Fibroblast of skin of right biceps (primary cell): ENCODE measurements around the gene TMPRSS3.

Source experiments
- DNase-seq: peaks from one replicate; pipeline ENCODE4 v3.0.0-alpha.2; 2013

The TMPRSS3 gene

DNA sequence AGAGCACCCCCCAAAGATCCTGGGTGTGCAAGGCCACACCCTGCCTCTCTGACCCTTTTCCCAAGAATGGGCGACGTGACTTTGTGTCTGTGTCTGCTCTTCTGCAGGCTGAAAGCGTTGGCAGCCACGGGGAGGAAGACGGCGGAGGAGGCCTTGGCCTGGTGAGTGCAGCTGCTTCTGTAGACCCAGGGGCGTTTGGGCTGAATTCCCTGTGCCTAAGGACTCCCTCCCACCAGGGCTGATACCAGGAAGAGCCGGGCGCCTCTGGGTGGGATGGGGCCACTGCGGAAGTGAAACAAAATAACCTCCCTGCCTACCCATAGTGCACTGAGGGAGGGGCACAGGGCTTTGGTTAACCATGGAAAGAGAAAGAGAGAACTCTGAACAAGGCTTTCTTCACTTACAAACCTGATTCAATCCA is 10.4 kb upstream of the TMPRSS3 start:
- DNase-seq, result no peak

DNA sequence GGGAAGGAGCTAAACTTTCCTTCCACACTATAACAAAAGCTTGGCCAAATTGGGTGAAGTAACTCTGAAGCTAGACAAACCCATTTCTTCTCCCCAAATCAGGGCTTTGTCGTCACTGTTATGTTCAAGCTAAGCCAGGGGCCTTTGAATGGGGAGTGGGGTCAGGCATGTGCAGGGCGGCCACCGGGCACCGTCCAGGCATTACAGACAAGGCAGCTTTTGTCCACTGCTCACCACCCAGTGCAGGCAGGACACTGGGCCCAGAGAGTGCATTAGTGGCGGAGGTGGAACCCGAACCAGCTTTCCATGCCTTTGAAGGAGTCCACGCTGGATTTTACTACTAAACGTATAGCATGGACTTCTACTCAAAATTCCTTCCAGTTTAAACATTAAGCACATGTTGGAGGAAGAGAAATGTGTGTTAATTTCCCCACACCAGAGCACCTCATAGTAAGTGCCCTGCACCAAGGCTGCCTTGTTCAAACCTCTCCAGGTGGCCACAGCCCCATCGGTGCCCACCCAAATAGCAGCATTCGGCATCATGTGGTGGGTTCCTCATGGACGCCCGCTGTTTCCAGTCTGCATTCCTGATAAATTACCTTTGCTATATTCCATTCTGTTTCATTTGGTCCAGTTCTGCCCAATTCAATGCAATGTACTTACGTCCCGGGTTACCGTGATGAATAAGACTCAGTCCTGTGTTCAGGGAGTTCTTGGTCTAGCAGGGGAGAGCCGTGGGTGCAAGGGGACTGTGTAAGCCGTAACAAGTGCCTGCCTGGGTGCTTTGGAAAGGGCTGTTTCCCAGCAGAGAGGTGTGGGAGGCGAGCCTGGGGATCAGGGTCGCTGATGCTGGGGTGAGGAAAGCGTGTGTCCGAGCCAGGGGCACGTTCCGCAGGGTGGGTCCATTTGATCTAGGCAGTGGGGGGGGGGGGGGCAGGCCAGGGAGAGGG is 9.5 kb upstream of the TMPRSS3 start:
- no peak for DNase-seq

DNA sequence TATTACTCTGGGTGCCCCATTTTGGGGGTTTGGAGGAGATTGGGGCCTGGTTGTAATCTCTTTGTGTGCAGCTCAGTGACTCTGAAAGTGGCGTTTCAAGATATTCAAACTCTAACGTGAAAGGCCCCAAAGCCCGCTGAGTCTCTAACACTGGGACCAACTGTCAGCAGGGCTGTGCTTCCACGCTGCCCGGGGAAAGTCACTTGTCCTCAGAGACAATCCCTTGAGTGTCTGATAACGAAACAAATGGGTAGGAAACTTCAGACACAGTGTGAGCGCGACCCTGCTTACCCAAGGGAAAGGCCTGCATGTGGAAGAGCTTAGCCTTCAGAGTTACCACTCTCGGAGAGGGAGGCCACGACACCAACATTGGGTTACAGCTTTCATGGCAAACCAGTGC is 8.7 kb upstream of the TMPRSS3 start:
- DNase-seq, result no peak

DNA sequence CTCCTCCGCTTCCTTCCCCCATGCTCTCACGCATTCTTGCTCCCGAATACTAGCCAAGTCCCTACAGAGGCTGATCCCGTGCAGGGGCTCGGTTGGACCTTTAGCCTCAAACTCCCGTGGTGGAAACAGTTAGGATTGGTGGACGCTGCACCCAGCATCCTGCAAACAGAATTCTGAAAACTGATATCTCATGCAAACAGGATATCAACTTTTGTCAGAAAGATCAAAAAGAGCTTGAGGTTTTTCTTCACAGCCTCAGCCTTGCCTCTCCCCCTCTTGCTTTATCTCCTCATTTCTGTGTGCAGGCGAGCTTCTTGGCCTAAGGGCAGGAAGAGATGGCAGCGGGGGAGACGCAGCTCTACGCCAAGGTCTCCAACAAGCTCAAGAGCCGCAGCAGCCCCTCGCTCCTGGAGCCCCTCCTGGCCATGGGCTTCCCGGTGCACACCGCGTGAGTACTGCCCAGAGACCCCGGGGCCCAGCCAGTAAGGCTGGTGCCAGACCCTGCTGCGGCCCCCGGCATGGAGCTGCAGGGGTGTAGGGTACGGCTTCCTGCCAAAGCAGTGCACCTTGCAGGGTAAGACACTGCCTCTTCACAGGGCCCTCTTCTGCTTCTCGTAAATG is 7.9 kb upstream of the TMPRSS3 start, which contains the start of gene UBASH3A:
Gene UBASH3A, plus strand, starts transcription at position 292 of the 621 bp plus-strand sequence. Its CDS starts 44 bp downstream, at position 336.
- DNase-seq, result no peak

DNA sequence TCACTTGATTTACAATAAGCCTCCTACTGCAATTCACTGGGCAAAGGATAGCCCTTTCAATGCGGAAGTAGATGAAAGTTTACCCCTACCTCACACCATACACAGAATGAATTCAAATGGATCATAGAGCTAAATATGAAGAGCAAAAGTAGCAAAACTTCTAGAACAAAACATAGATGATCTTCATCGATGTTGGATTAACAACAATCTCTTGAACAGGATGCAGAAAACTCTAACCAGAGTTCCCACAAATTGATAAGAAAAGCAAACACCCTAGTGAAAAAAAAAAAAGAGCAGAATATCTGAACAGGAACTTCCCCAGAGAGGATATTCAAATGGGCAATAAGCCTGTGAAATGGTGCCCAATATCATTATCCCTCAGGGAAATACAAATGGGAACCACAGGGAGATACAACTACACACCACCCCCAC is 6.0 kb upstream of the TMPRSS3 start:
- DNase-seq, result no peak

DNA sequence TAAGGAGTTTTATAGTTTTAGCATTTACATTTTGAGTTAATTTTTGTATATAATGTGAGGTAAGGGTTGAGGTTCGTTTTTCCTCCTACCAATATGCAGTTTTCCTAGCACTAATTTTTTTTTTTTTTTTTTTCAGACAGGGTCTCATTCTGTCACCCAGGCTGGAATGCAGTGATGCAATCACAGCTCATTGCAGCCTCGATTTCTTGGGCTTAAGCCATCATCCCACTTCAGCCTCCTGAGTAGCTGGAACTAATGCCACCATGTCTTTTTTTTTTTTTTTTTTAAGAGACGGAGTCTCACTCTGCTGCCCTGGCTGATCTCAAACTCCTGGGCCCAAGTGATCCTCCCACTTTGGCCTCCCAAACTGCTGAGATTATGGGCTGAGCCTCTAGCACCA is 5.3 kb upstream of the TMPRSS3 start:
- DNase-seq, result peak; percentile 17

DNA sequence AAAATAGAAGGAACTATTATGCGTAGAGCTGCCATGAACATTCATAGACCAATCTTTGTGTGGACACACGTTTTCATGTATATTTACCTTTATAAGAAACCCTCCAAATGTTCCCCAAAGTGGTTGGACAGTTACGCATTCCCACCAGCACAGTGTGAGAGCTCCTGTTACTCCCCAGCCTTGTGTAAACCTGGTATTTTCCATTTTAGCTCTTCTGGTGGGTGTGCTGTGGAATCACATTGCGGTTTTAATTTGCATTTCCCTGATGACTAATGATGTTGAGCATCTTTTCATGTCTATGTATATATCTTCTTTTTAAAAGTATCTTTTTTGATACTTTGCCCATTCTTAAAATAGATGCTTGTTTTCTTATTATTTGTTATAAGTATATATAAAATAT is 4.7 kb upstream of the TMPRSS3 start:
- DNase-seq, result peak; percentile 22

DNA sequence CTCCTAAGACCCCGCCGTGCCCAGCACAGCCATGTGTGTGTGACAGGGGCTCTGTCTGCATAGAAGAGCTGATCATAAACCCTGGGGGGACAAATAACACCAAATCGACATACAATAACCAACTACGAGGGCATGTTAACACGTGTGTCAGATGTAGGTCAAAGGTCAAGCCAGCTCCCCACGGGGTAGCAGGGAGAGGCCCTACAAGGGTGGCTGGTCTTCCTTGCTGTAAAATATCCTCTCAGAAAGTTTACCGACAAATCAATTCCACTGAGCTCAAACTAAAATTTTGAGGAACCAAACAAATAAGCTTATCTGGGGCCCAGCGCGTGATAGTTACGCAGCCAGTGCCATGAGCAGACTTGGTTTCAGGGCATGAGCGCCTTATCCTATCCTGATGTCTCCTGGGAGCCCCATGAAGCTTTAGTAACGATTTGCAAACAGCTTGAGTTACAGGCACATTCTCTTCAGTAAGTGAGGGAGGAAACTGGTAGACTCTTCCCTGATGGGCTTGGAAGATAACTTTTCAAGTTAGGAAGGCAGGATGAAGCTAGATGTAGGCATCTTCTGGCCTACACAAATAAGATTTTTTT is 2.7 kb upstream of the TMPRSS3 start:
- no peak for DNase-seq

DNA sequence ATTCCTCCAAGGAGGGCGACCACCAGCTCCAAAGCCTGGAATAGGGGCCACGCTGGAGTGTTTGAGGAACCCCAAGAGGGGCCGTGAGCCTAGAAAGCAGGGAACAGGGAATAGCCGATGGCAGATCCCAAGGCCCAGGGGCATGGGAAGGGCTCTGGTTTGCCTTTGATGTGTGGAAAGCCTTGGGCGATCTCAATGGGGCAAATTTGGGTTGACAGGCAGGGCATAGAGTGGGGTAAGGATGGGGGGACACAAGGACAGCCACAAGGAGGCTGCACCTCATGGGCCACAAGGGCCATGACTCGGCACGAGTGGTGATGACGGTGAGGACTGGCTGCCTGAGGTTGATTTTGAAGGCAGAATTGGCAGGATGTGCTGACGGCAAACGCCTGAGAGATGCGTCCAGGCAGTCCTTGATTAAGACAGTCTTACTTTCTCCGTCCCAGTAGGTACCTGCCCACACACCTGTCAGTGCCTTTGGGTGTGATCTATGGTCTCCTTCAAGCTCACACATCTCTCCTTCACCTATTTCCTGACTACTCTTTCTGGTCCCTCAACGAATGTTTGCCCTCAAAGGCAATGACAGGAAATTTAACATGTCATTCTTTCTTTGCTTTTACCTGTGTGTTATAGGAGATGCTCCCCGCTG is 2.0 kb upstream of the TMPRSS3 start:
- no peak for DNase-seq

DNA sequence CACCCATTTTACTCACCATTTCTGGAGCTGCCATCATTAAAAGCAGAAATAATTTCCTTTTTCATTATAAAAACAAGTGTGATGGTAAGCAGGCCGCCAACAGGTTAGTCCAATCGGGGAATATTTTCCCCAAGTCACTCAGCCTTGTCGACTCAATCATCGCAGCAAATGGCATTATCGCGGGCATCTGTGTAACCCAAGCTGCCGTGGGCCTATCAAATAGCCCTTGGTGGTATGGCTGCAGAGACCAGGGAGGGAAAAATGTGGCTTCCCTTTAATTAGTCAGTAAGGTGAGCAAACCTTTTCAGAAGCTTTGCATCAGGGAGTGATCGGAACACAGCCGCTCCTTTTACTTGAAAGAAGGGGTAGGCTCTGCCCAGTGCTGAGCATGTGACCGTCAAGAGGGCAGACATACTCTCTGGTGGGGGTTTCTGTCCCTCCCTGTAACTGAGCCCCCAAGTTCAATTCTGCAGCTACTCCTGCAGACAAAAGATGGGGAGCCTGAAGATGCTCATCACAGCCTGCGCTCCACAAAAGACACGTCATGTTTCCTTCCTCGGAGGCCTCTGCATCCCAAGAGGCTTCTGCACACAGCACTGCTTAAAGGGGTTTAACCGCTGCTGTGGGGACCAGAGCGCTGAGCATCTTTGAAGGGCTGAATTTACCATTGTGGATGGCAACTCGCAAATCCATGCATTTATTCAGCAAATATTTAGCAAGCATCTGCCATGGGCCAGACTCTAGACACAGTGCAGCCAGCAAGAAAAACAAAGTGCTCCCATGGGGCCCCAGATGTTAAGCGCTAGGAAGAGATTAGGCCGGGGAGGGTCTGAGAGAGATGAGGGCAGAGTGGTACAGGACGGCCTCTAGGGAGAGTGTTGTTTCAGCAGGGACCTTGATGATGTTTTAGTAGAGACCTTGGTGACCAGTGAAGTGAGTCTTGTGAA is 1.2 kb upstream of the TMPRSS3 start:
- no peak for DNase-seq

DNA sequence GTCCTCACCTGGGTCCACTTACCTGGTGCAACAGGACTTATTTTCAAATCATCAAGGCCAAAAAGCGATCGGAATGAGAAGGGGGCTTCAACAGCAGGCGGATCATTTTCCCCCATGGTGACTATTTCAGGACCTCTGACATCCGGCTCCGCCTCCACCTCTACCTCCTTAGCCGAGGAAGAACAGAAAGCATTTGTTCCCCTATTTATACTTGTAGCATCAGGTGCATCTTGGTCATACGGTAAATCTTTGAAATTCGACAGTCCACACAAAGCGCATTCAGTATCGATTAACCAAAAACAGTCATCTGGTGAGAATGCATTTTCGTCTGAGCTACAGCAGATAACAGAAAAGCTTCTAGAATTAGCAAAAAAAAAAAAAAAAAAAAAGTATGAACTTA is 550 bp downstream of the TMPRSS3 start:
- no peak for DNase-seq

DNA sequence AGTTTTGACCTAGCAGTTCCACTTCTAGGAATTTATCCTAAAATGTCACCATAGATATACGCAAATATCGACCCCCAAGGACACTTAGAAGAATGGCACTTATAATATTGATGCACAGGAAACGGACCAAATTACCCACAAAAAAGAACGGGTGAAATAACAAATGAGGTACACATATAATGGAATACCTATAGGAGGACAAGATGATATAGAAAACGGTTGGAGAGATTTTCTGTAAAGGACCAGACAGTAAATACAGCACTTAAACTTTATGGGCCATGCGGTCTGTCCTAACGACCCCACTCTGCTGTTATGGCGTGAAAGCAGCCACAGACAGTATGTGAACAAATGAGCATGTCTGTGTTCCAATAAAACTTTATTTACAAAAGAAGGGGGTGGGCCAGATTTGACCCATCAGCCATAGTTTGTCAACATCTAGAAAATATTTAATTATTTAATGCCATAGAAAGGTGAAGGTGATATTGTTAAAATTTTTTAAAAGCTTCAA is 2.4 kb downstream of the TMPRSS3 start:
- no peak for DNase-seq

DNA sequence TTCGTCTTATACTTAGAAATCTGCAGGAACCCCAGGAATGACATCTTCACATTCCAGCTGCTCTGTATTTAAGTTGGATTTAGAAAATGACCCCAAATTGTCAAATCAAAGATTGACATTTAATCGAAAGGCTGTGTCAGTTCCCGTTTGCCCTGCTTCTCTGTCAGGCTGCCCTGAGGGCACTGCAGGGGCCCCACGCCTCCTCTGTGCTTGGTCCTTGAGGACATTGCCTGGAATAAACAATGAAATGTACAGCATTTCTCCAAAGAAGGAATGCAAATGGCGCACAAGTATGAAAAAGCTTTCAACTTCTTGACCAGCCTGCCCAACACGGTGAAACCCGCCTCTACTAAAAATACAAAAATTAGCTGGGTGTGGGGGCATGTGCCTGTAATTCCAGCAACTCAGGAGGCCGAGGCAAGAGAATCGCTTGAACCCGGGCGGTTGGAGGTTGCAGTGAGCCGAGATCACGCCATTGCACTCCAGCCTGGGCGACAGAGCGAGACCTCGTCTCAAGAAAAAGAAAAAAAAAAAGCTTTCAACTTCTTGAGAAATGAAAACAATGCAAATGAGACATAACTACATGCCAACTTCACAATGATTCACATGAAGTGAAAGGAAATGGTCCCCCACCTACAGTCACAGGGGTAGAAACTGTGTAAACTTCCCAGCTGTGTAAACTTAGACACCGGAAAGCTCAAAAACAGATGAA is 3.0 kb downstream of the TMPRSS3 start:
- DNase-seq, result no peak

DNA sequence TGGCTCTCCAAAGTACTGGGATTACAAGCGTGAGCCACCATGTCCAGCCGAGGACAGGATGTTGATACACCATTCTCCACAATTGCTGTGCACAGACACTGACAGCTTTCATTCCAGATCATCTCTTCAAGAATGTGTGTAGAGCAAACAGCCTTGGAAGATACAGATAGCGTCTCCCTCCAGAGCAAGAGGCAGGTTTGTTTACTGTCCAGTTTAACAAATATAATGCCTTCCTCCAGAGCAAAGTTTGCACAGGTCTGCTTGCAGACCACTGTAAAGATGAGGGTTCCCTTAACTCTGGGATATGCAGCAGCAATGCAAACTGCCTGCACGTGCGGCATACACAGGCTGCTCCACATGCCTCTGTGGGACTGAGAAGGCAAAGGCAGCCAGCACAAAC is 4.6 kb downstream of the TMPRSS3 start:
- DNase-seq, result no peak

DNA sequence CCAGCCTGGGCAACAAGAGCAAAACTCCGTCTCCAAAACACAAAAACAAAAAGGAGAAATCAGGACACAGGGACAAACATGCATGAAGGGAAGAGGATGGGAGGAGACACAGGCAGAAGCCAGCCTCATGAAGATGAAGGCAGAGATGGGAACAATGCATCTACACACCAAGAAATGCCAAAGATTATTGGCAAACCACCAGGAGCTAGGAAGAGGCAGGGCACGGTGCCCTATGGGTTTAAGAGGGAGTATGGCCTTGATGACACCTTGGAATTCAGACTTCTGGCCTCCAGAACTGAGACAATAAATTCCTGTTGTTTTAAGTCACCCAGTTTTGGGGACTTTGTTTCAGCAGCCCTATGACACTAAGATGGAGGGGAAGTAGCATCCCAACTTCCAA is 5.2 kb downstream of the TMPRSS3 start:
- no peak for DNase-seq

DNA sequence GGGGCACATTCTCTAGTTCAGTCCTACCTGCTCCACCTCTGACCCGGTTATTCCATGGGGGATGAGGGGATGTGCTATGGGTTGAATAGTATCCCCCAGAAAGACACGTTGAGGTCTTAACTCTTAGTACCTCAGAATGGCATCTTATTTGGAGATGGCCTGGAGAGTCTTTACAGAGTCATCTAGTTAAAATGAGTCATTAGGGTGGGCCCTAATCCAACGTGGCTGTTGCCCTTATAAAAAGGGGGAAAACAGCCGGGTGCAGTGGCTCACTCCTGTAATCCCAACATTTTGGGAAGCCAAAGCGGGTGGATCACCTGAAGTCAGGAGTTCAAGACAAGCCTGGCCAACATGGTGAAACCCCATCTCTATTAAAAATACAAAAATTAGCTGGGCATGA is 5.7 kb downstream of the TMPRSS3 start:
- DNase-seq, result no peak

DNA sequence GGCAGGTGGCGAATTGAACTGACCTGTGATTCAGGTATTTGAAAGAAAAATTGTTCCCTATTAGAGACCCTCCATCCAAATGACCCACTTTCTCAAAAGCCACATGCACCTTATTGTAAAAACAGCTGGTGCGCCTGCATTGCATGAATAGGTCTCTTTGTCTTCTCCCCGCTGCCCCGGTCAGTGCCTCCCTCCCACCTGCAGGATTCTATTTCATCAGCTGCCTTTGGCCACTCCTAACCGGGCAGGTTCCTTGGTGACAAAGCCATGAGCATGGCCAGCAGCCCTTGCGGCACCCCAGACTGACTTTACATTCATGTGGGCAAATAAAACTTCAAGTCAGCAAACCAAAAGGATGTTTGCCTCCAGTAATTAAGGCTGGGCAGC is 6.4 kb downstream of the TMPRSS3 start:
- DNase-seq, result no peak

DNA sequence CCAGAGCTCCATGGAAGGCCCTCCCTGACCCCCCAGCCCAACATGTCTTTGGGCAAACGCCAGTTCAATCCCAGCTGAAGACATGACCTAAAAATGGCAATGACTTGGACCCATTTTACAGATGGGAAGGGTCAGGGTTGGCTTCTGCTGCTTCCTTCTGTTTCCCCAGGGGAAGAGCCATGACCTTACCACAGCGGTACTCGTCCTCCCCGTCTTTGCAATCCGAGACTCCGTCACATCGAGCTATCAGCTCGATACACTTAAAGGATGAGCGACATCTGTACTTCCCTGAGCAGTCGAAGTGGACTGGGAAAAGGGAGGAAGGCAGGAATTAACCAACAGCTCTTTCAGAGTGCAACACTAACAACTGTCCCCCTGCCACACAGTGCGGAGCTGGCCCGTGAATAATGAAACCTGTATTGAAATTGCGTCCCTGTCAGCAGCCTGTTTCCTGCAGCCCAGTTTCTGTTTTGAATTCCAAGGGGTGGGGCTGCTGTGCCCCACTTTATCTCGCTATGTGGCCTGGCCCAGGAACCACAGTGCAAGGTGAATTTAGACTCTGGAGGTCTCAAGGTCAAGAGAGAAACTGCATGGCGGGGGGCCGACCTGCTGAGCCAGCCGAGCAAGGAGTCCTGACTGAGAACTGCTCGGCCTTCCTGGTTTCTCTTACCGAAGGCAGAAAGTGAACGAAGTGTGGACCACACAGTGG is 7.0 kb downstream of the TMPRSS3 start:
- DNase-seq, result no peak

DNA sequence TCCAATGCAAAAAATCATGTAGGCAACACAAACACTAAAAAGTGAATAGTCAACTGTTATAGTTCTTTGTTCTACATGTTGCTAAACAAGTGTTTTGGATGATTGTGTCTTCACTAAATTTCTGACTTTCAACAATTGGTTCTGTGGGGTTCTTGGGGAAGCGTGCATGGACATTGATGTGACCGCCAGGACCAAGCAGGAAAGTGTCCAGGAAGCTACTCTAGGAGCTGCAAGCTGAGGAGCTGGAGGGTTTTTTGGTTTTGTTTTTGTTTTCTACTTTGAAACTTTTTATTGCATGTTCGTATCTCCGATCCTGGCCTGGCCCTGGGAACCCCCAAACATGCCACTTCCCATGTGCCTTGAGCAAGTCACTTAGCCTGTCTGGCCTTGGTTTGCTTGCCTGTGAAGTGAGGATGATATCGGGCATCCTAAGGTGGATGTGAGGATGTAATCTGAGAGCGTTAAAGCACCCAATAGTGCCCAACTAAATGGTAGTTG is 8.0 kb downstream of the TMPRSS3 start:
- DNase-seq, result no peak

DNA sequence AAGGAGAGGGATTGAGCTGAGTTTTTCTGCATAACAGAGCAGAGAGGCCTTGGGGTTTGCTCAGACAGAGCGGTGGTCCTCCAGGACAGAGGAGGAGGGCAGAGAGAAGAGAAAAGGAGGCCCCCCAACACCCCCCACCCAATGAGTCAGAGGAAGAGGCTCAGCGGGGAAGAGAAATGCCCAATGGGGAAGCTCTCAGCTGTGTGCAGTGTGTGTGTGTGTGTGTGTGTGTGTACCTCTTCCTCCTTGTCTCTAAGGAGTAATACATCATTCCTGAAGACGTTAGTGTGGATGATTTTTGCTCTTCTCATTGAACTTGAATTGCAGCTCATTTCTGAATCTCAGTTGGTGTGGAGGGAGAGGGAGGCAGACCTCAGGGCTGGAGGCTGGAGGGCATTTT is 8.7 kb downstream of the TMPRSS3 start:
- DNase-seq, result no peak
